GM21619 (cell line): ENCODE measurements around the gene C13orf46.
"Not testable (repeated sequence)": the region's sequence is repeated elsewhere in the genome, so short reads cannot be mapped to it uniquely, and the experiment has no call there.

ENCODE experiments used
- ATAC-seq: cut with Tn5 transposase; IDR thresholded peaks from one replicate; pipeline ENCODE4 v1.9.1; 2021; ENCODE audit not compliant: unreplicated experiment

C13orf46 gene

DNA sequence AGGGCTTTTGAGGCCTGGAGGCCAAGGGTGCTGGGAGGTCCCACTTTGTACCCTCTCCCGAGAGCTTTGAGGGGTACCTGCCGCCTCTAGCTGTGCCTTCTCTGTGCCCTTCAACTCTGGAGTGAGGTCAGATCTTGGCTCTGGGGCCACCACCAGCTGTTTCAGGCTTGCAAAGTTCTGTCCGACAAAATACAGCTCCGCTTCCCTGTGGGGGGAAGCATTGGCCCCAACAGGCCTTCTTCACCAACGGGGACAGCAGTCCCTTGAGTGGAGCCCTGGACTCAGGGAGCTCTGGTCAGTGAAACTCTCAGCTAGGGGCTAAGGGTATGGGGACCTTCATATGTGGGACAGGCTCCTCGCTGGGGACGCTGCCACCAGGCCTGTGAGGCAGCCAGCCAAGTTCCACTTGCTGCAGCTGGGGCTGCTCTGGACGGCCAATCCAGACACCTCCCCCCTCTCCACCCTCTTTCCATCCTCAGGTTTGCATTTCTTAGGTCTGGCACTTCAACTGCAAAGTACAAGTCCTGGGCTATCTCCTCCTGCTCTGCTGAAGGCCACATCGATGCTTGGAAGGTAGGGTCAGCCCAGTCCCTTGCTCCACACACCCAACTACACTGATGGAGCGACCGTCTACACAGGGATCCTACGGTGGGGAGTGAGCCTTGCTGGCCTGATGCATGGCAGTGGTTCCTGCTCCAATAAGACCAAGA, 46.8 kb downstream of the C13orf46 start:
- no peak for ATAC-seq

- ATAC-seq, result no peak
These were observed 47.5 kb downstream of the C13orf46 start for GRCh38 chr13:113926301-113926761.

- no peak for ATAC-seq
These were observed 49.5 kb downstream of the C13orf46 start for GRCh38 chr13:113924184-113924901.

- ATAC-seq, result no peak
These were observed 50.4 kb downstream of the C13orf46 start for GRCh38 chr13:113923376-113924063.

DNA sequence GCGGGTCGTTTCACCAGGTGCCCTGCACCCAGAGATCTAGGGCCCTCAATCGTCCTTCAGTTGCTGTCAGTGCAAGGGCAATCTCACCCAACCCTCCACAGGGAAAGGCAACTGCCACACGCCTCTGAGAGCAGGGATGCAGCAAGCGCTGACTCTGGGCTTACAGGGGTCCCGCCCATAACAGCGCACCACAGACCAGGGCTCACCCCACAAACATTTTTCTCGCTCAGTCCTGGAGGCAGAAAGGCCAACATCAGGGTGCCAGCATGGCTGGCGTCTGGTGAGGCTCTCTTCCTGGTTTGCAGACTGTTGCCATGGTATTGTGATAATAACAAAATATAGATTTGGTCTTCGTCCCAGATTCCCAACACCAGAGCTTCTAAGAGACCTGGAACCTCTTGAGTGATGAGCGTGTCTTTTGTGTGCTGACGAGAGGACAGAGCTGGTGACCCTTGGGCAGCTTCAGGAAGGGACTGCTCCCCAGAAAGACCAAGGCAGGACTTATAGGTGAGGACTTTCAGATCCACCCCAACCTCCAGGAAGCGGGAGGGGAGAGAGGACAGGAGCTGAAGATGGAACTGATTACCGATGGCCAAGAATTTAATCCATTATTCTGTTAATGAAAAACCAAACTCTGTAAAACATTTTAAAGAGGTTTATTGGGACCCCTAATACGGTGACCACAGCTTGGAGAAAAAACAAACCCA, 51.3 kb downstream of the C13orf46 start:
- ATAC-seq, result no peak

DNA sequence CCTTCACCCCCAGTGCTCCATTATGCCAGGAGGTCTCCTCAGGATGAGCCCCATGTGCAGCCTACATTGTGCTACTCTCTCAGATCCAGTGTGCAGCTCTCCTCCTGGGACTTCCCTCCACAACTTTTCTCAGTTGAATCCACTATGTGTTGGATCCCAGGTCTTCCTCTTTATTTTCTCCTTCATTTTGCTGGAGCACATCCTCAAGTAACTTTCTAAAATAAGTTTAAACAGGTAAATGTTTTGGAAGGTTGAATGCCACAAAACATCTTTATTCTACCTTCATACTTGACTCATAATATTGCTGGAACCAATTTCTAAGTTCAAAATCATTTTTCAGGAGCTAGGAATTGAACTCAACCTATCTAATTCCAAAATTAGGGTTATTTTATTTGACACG, 52.1 kb downstream of the C13orf46 start:
- ATAC-seq, result no peak

GRCh38 chr13:113920606-113921286, 53.1 kb downstream of the C13orf46 start:
- ATAC-seq, result no peak

GRCh38 chr13:113919761-113920559, 53.9 kb downstream of the C13orf46 start:
- no peak for ATAC-seq

- ATAC-seq, result no peak
These were observed 54.7 kb downstream of the C13orf46 start for GRCh38 chr13:113918981-113919701.

- no peak for ATAC-seq
These were observed 55.3 kb downstream of the C13orf46 start for GRCh38 chr13:113918580-113918979.

DNA sequence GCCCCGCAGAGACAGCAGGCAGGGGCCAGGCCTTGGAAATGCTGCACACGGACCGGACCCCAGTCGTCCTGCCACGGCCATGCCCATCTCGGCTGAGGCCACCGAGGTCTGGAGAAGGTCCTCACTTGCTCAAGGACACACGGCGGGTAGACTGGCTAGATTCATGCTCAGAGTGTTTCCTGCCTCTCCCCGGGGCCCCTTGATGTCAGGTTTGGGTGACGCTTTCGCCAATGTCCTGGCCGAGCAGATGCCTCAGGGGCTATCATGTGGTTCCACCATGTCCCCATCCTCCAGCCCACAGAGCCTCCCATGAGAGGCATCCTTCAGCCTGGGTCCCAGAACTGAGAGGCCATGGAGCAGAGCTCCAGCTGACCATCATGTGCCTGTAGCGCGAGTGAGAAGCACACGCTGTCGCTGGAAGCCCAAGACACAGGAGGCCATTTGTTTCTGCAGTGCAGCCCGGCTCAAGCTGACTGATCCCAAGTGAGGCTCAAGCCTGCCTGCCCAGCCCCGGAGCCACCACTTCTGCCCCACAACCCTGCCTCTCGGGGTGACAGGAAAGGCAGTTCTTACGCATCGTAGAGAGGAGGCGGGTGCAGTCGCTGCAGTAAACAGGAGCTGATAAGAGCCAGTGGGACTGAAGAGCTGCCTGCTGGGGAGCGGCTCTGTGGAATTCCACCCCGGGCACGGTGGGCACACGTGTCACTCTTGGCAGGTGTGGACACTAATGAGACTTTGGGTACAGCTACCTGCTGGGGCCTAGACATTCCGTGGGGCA, 56.1 kb downstream of the C13orf46 start:
- ATAC-seq, result no peak

- no peak for ATAC-seq
These were observed 56.8 kb downstream of the C13orf46 start for GRCh38 chr13:113917096-113917495.

- no peak for ATAC-seq
These were observed 57.5 kb downstream of the C13orf46 start for GRCh38 chr13:113916330-113916815.

- ATAC-seq, result no peak
These were observed 58.0 kb downstream of the C13orf46 start for GRCh38 chr13:113915786-113916329.

- ATAC-seq, result no peak
These were observed 58.7 kb downstream of the C13orf46 start for GRCh38 chr13:113915012-113915763.

DNA sequence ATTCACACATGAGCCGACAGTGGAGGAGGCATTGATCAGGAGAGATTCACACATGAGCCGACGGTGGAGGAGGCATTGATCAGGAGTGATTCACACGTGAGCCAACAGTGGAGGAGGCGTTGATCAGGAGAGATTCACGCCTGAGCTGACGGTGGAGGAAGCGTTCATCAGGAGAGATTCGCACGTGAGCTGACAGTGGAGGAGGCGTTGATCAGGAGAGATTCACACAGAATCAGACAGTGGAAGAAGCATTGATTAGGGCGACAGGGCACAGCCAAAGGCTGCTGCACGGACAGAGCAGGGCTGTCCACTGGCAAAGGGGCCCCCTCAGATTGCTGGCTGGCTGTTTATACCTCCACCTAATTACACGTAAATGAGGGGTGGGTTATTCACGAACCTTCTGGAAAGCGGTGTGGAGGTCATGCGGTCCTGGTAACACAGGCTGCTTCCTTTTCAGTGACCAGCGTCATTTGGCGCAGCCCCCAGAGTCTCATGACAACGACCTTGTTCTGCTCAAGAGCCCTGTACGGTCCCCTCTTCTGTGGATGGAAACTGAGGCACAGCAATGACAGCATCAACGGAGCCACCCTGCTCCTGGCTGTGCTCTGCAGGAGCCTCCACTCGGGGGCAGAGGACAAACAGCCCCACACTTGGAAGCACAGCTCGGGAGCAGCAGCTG, 59.4 kb downstream of the C13orf46 start:
- no peak for ATAC-seq

- ATAC-seq, result not testable (repeated sequence)
These were observed 60.0 kb downstream of the C13orf46 start for GRCh38 chr13:113913838-113914237.
